BJ (cell line): Measurements from ENCODE around the gene IQCM. TPM values are rescaled to one million over a fixed set of nuclear protein-coding genes. Genes with fewer than 3 reads are reported as not detected.

Experiments used
- CTCF ChIA-PET: fragments of 350-600 bp; formaldehyde crosslinking; extraction: SDS; loops from one replicate; lab custom pipeline; 2021; ENCODE audit warnings: antibody characterized with exemption, inconsistent platforms; lab: Yijun Ruan, JAX
- POLR2A ChIA-PET: fragments of 300-600 bp; sonication (Branson Sonifier 250); formaldehyde crosslinking; extraction: SDS; loops from one replicate; lab custom pipeline; 2021; ENCODE audit warnings: antibody characterized with exemption; lab: Charles Lee
- DNase-seq: peaks from one replicate; pipeline ENCODE4 v3.0.0-alpha.2; 2011; ENCODE audit warnings: low read depth
- H3K27me3 ChIP-seq: 2 replicates; pipeline ENCODE4 v1.6.0; 2011; ENCODE audit warnings: low read length; ENCODE audit not compliant: control insufficient read depth, insufficient read depth
- H3K36me3 ChIP-seq: 2 replicates; pipeline ENCODE4 v1.5.1; 2011; ENCODE audit warnings: low read length; ENCODE audit not compliant: control insufficient read depth, insufficient read depth
- H3K4me3 ChIP-seq: 2 replicates; pipeline ENCODE4 v1.5.1; 2011; ENCODE audit warnings: low read depth, mild to moderate bottlenecking, control low read depth, low read length
- CTCF ChIP-seq: IDR thresholded peaks from 2 replicates; pipeline ENCODE4 v1.5.1; 2011; ENCODE audit warnings: low read depth, mild to moderate bottlenecking, control low read depth, inconsistent platforms, low read length, moderate library complexity; ENCODE audit not compliant: insufficient read depth
- polyA plus RNA-seq: library from polyadenylated mRNA; depleted of rRNA; stranded (reverse); fragments of >200 nt; gene quantifications from 2 replicates; pipeline ENCODE4 v1.2.3, GENCODE V29; 2011

IQCM gene
- polyA plus RNA-seq, 1 experiment: not detected

- CTCF ChIA-PET: interaction anchor here (0.6 kb wide), 1 partner anchor 1112 kb away, joined by 3 read pairs; no protein-coding TSS in a partner anchor
- TF ChIP-seq CTCF: no peak
- Histone ChIP-seq H3K27me3 (no peaks in the 10 kb centered on the region), H3K4me3 (no peak overlapping the region), H3K36me3 (no peaks in the 10 kb centered on the region)
- no peak for DNase-seq
- POLR2A ChIA-PET: no interaction called here
These were observed 411.5 kb downstream of the IQCM start for GRCh38 chr4:149404143-149404542.

- ChIA-PET CTCF (no interaction called here), POLR2A (no interaction called here)
- no peak for TF ChIP-seq CTCF
- H3K36me3 ChIP-seq: no peaks in the 10 kb centered on the region
- no peaks in the 10 kb centered on the region for H3K27me3 ChIP-seq
- DNase-seq: no peak
- H3K4me3 ChIP-seq: no peak overlapping the region
These were observed 412.6 kb downstream of the IQCM start for GRCh38 chr4:149403081-149403480.

- no peaks in the 10 kb centered on the region for H3K36me3 ChIP-seq
- no peak for TF ChIP-seq CTCF
- ChIA-PET CTCF (no interaction called here), POLR2A (no interaction called here)
- H3K4me3 ChIP-seq: no peak overlapping the region
- no peaks in the 10 kb centered on the region for H3K27me3 ChIP-seq
- DNase-seq: no peak
These were observed 416.6 kb downstream of the IQCM start for GRCh38 chr4:149398993-149399392.

- Histone ChIP-seq H3K36me3 (no peaks in the 10 kb centered on the region), H3K4me3 (no peak overlapping the region), H3K27me3 (no peaks in the 10 kb centered on the region)
- POLR2A ChIA-PET: no interaction called here
- TF ChIP-seq CTCF: peak; percentile 46
- CTCF ChIA-PET: interaction anchor here (1.3 to 6.5 kb wide), 6 partner anchors 9 to 527 kb away, joined by 3 to 53 read pairs (median 4); no protein-coding TSS in a partner anchor
- DNase-seq: peak; percentile 11
These were observed 444.7 kb downstream of the IQCM start for GRCh38 chr4:149370785-149371420.

GRCh38 chr4:149370002-149370401 lies 445.6 kb downstream of the IQCM start:
- TF ChIP-seq CTCF: no peak
- DNase-seq: no peak
- POLR2A ChIA-PET: no interaction called here
- no peaks in the 10 kb centered on the region for H3K36me3 ChIP-seq
- no peaks in the 10 kb centered on the region for H3K27me3 ChIP-seq
- no peak overlapping the region for H3K4me3 ChIP-seq
- CTCF ChIA-PET: interaction anchor here (1.0 to 6.5 kb wide), 2 partner anchors 527 to 531 kb away, joined by 3 to 53 read pairs; no protein-coding TSS in a partner anchor
